ENCODE data around the gene TEX2. TPM values are rescaled to one million over a fixed set of nuclear protein-coding genes. Genes with fewer than 3 reads are reported as not detected.

The TEX2 gene
- polyA plus RNA-seq, 3 donors = 6.5 to 8.7 (median 7.8) TPM

GRCh38 chr17:64270885-64271284 lies 7.8 kb upstream of the TEX2 start:
- Histone ChIP-seq H3K9ac (ENCODE audit: insufficient read depth, low read length, poor library complexity, severe bottlenecking) (peak overlapping the region; percentile 2), H4K20me1 (ENCODE audit: insufficient read depth, low read length) (no peaks in the 10 kb centered on the region), H3K9me3 (replicated peaks in 1 of 2; ENCODE audit: control insufficient read depth in 1 of 2, insufficient read depth in 1 of 2, low read length in 2 of 2) (no peaks in the 10 kb centered on the region), H3K4me3 (replicated peaks in 1 of 3; ENCODE audit: low read depth in 2 of 3, low read length in 3 of 3) (peak overlapping the region; percentile 8 to 72 (median 57)), H3K36me3 (replicated peaks in 1 of 2; ENCODE audit: control insufficient read depth in 1 of 2, insufficient read depth in 2 of 2, low read length in 2 of 2) (no peaks in the 10 kb centered on the region), H3K4me2 (replicated peaks; ENCODE audit: extremely low read depth, low read length, poor library complexity, severe bottlenecking) (peak overlapping the region; percentile 68), H3K79me2 (ENCODE audit: insufficient read depth, low read length) (no peaks in the 10 kb centered on the region), H2AFZ (ENCODE audit: insufficient read depth, low read depth, low read length, poor library complexity, severe bottlenecking) (peak overlapping the region; percentile 75), H3K27ac (ENCODE audit: low read depth in 1 of 2, low read length in 2 of 2) (peak overlapping the region; percentile 40 to 72), H3K4me1 (ENCODE audit: control insufficient read depth in 1 of 2, insufficient read depth in 2 of 2, low read length in 2 of 2) (peaks cover 37 to 38% of the 10 kb centered on the region in 2 donors), H3K27me3 (ENCODE audit: control insufficient read depth in 2 of 2, insufficient read depth in 2 of 2, low read length in 2 of 2) (no peaks in the 10 kb centered on the region)
- intact Hi-C loops (cut with micrococcal nuclease) = loop anchor here in 1 of 2 donors (10.0 kb wide), 1 partner anchor 236 kb away; no protein-coding TSS in a partner anchor
- H3K27me3 Mint-ChIP-seq (ENCODE audit: low read depth in 3 of 3) = peaks cover 0 to 6% (median 3%) of the 10 kb centered on the region in 3 donors
- H3K36me3 Mint-ChIP-seq = no peaks in the 10 kb centered on the region
- no CpG with 5 or more reads among the region's 6 CpGs for WGBS (ENCODE audit: insufficient coverage)
- peak overlapping the region; percentile 65 to 86 (median 75) for H3K27ac Mint-ChIP-seq
- H3K4me1 Mint-ChIP-seq = peaks cover 54% of the 10 kb centered on the region
- peak in 2 of 3 donors; percentile 14 to 25 for DNase-seq
- H3K9me3 Mint-ChIP-seq = peaks cover 0 to 8% (median 4%) of the 10 kb centered on the region in 7 donors
- H3K4me3 Mint-ChIP-seq = peak overlapping the region; percentile 75 to 89
- TF ChIP-seq CTCF (IDR thresholded peaks at IDR 0.05) = no peak

- Histone ChIP-seq H3K9ac (ENCODE audit: insufficient read depth, low read length, poor library complexity, severe bottlenecking) (no peak overlapping the region), H3K9me3 (replicated peaks in 1 of 2; ENCODE audit: control insufficient read depth in 1 of 2, insufficient read depth in 1 of 2, low read length in 2 of 2) (no peaks in the 10 kb centered on the region), H3K4me3 (replicated peaks in 1 of 3; ENCODE audit: low read depth in 2 of 3, low read length in 3 of 3) (peak overlapping the region; percentile 8 to 72 (median 57)), H3K4me1 (ENCODE audit: control insufficient read depth in 1 of 2, insufficient read depth in 2 of 2, low read length in 2 of 2) (peaks cover 37 to 38% of the 10 kb centered on the region in 2 donors), H4K20me1 (ENCODE audit: insufficient read depth, low read length) (no peaks in the 10 kb centered on the region), H3K4me2 (replicated peaks; ENCODE audit: extremely low read depth, low read length, poor library complexity, severe bottlenecking) (peak overlapping the region; percentile 68), H2AFZ (ENCODE audit: insufficient read depth, low read depth, low read length, poor library complexity, severe bottlenecking) (peak overlapping the region; percentile 75), H3K79me2 (ENCODE audit: insufficient read depth, low read length) (no peaks in the 10 kb centered on the region), H3K27me3 (ENCODE audit: control insufficient read depth in 2 of 2, insufficient read depth in 2 of 2, low read length in 2 of 2) (no peaks in the 10 kb centered on the region), H3K27ac (ENCODE audit: low read depth in 1 of 2, low read length in 2 of 2) (peak overlapping the region in 1 of 2 donors; percentile 72), H3K36me3 (replicated peaks in 1 of 2; ENCODE audit: control insufficient read depth in 1 of 2, insufficient read depth in 2 of 2, low read length in 2 of 2) (no peaks in the 10 kb centered on the region)
- no peak for DNase-seq
- Mint-ChIP-seq H3K36me3 (no peaks in the 10 kb centered on the region), H3K4me3 (peak overlapping the region; percentile 75 to 89), H3K27ac (peak overlapping the region in 5 of 7 donors; percentile 36 to 86 (median 75)), H3K9me3 (peaks cover 0 to 8% (median 4%) of the 10 kb centered on the region in 7 donors), H3K4me1 (peaks cover 54% of the 10 kb centered on the region), H3K27me3 (ENCODE audit: low read depth in 3 of 3) (peaks cover 0 to 4% (median 3%) of the 10 kb centered on the region in 3 donors)
- WGBS (ENCODE audit: insufficient coverage) = 94% methylated on average over 4 of the region's 7 CpGs
- intact Hi-C loops (cut with micrococcal nuclease) = loop anchor here in 1 of 2 donors (10.0 kb wide), 1 partner anchor 235 kb away; no protein-coding TSS in a partner anchor
- no peak for TF ChIP-seq CTCF (IDR thresholded peaks at IDR 0.05)
Observed at GRCh38 chr17:64269687-64270649, 6.9 kb upstream of the TEX2 start.

Measured in CD14-positive monocyte (primary cell).